ACHN (cell line): ENCODE results near the gene ATP6V0A1.
"Not testable (repeated sequence)": the region's sequence is repeated elsewhere in the genome, so short reads cannot be mapped to it uniquely, and the experiment has no call there.

Experiments
- DNase-seq: peaks from one replicate; pipeline ENCODE4 v3.0.0-alpha.2; 2015
- in situ Hi-C: cut with HindIII; loops from 2 replicates; pipeline ENCODE4 v1.10.0; 2017; ENCODE audit warnings: low sequenced_read_pairs, low pct_ligation_motif_present, low pct_unique_long_range_greater_than_20kb

The ATP6V0A1 gene

DNA sequence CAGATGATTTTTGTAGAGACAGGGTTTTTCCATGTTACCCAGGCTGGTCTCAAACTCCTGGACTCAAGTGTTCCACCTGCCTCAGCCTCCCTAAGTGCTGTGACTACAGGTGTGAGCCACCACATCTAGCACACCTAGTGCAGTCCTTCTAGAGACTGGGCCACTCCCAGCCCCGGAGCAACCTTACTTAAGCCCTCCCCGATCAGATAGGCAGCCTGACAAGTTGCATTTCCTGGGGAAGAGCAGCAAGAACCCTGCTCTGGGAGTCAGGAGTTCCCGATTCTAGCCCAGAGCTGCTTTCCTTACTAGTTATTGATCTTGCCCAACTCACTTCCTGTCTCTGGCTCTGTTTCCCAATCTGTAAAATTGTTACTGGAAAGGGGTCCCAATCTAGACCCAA is 70.4 kb downstream of the ATP6V0A1 start:
- in situ Hi-C loops: loop anchor here (10.0 kb wide), 1 partner anchor 214 kb away; no protein-coding TSS in a partner anchor

DNA sequence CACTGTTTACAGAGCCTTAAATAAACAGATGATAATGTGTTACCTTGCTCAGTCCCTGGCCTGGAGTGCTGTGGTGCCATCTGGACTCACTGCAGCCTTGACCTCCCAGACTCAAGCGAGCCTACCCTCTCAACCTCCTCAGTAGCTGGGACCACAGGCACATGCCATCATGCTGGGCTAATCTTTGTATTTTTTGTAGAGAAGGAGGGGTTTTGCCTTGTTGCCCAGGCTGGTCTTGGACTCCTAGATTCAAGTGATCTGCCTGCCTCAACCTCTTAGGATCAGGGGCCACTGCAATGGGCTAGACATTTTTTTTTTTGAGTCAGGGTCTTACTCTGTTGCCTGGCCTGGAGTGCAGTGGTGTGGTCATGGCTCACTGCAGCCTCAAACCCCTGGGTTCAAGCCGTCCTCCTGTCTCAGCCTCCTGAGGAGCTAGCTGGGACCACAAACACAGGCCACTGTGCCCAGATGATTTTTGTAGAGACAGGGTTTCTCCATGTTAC is 72.3 kb downstream of the ATP6V0A1 start:
- no peak for DNase-seq
- in situ Hi-C loops: no loop called here

More for the DNA sequence above, 70.4 kb downstream of the ATP6V0A1 start:
- no peak for DNase-seq

DNA sequence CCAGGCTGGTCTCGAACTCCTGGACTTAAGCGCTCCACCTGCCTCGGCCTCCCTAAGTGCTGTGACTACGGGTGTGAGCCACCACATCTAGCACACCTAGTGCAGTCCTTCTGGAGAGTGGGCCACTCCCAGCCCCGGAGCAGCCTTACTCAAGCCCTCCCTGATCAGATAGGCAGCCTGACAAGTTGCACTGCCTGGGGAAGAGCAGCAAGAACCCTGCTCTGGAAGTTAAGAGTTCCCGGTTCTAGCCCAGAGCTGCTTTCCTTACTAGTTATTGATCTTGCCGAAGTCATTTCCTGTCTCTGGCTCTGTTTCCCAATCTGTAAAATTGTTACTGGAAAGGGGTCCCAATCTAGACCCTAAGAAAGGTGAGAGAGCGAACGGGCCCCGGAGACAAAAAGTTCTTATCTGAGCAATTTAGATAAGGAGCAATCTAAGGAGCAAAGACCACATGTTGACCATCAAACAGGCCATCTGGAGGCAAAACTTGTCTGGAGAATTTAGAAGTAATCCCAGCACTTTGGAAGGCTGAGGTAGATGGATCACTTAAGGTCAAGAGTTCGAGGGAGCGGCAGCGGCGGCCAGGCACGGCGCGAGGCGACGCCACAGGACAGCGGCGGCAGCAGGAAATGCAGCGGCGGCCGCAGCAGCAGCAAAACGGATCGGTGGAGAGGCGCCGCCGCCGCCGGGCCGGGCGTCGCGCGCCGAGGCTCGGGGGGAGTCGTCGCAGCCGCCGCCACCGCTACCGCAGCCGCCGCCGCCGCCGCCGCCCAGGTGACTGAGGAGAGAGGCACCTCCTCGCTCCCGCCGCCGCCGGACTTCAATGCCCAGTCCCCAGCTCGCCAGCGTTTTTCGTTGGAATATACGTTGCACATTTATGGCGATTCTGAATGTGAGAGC is 73.0 kb downstream of the ATP6V0A1 start:
- in situ Hi-C loops: no loop called here
- DNase-seq: peak; percentile 67

DNA sequence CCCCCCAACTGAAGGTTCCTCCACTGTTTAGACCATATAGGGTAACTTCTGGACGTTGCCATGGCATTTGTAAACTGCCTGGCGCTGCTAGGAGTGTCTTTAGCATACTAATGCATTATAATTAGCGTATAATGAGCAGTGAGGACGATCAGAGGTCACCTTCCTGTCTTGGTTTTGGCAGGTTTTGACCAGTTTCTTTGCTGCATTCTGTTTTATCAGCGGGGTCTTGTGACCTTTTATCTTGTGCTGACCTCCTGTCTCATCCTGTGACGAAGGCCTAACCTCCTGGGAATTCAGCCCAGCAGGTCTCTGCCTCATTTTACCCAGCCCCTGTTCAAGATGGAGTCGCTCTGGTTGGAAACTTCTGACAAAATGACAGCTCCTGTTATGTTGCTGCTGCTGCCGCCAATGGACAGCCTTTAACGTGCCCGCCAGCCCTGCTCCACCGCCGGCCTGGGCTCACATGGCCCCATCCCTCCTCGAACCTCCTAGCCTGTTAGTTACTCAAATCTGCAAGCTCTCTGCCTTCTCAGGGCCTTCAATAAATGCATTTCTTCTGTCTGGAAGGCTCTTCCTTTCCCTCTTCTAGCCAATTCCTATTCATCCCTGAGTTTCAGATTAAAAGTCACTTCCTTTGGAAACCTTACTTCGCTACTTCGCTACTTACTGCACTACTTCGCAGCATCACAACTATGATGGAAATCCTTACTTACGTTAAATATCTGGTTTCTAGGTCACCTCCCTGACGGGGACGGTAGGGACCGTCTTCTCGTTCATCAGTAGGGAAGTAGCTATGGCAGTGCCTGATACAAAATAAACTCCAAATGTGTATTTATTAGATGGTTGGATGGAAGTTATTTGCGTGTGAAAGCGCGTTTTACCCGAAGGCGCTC is 76.7 kb downstream of the ATP6V0A1 start:
- in situ Hi-C loops: no loop called here
- no peak for DNase-seq

DNA sequence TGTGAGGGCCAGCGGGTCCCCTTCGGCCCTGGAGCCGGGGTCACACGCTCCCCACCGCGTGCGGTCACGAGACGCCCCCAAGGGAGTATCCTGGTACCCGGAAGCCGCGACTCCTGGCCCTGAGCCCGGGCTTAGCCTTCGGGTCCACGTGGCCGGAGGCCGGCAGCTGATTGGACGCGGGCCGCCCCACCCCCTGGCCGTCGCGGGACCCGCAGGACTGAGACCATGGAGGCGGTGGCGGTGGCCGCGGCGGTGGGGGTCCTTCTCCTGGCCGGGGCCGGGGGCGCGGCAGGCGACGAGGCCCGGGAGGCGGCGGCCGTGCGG is 77.3 kb downstream of the ATP6V0A1 start, which contains the start of gene NAGLU:
Gene NAGLU (plus strand): TSS at position 194 of the 324 bp plus-strand sequence. CDS start 32 bp downstream, at position 226.
- in situ Hi-C loops: no loop called here
- peak; percentile 91 for DNase-seq

DNA sequence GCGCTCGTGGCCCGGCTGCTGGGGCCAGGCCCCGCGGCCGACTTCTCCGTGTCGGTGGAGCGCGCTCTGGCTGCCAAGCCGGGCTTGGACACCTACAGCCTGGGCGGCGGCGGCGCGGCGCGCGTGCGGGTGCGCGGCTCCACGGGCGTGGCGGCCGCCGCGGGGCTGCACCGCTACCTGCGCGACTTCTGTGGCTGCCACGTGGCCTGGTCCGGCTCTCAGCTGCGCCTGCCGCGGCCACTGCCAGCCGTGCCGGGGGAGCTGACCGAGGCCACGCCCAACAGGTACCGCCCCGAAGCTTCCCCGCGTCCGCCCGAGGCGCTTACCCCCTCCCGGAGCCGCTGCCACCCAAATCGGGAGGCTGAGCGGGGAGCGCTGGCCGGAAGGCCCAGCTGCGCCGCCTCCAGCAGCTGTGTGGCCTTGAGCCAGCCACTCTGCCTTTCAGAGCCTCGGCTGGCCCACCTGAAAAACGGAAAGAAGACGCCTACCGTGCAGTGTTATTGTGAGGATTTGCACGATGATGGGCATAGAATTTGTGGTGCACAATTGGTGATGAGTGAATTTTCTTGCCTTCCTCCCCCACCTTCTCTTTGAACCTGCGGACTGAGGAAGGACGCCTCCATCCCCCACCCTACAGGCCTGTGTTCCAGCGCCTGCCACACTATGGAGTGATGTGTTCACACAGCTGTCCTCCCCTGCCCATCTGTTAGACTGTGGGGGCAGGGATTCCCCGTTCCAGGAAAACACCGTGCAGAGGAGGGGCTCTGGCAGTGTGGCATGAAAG is 77.9 kb downstream of the ATP6V0A1 start:
- in situ Hi-C loops: no loop called here
- peak; percentile 83 for DNase-seq

DNA sequence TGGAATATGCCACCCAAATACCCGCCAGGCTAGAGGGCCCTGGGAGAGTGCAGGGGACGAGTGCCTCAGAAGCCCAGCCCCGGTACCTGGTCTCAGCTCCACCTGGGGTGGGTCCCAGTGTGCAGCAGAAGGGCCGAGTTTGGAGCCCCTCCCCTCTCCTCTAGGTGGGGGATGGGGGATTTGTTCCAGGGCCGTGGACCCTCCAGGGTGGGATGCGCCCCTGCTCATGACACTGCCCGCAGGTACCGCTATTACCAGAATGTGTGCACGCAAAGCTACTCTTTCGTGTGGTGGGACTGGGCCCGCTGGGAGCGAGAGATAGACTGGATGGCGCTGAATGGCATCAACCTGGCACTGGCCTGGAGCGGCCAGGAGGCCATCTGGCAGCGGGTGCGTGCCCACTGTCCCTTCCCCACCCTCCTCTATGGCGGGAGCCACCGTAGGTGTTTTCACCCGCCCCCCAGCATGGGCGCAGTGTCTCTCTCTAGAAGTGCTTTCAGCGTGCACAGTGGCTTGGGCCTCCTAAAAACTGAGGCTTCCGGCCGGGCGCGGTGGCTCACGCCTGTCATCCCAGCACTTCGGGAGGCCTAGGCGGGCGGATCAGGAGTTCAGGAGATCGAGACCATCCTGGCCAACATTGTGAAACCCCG is 78.6 kb downstream of the ATP6V0A1 start:
- DNase-seq: no peak
- in situ Hi-C loops: no loop called here

DNA sequence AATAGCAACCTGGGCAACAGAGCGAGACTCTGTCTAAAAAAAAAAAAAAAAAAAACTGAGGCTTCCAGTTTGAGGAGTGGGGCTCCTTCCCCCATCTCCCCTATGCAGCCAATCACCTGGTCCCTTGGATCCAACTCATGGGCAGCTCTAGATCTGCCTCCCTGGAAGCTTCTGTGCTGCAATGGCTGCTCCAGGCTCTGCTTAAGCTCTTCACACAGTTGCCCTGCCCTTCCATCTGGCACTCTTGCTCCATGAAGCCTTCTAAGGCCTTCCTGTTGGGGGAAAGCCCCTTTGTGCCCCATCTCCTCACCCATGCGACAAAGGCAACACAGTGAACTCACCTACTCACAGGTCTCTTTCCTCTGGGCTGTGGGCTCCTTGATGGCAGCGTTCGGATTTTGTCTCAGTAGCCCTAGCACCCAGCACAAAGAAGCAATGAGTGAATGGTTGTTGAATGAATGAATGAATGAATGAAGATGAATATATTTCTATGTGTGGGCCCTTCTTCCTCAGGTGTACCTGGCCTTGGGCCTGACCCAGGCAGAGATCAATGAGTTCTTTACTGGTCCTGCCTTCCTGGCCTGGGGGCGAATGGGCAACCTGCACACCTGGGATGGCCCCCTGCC is 79.3 kb downstream of the ATP6V0A1 start:
- in situ Hi-C loops: no loop called here
- DNase-seq: no peak

DNA sequence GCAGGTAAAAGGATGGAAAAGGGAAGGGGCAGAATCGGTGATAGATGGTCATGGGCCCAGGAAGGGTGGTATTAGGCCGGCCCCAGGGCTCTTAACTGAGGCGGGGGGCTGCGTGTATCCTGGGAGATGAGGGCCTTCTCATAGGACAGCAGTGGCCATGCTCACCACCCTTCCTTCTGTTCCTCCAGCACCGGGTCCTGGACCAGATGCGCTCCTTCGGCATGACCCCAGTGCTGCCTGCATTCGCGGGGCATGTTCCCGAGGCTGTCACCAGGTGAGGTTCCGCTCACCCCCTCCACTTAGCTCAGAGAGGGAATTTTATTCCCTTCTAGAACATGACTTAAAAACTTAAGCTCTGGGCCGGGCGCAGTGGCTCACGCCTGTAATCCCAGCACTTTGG is 79.8 kb downstream of the ATP6V0A1 start:
- in situ Hi-C loops: no loop called here
- DNase-seq: no peak

DNA sequence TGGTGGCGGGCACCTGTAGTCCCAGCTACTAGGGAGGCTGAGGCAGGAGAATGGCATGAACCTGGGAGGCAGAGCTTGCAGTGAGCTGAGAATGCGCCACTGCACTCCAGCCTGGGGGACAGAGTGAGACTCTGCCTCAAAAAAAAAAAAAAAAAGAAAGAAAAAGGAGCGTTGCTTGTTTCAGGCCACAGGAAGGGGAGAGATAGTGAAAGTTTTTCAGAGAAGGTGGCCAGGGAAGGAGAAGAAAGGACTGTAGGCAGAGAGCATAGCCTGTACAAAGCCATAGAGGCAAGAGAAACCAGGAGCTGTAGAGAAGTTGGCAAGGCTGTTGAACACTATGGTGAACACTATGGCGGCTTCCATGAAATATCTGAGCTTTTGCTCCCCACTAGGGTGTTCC is 81.9 kb downstream of the ATP6V0A1 start:
- in situ Hi-C loops, DNase-seq: not testable (repeated sequence)

DNA sequence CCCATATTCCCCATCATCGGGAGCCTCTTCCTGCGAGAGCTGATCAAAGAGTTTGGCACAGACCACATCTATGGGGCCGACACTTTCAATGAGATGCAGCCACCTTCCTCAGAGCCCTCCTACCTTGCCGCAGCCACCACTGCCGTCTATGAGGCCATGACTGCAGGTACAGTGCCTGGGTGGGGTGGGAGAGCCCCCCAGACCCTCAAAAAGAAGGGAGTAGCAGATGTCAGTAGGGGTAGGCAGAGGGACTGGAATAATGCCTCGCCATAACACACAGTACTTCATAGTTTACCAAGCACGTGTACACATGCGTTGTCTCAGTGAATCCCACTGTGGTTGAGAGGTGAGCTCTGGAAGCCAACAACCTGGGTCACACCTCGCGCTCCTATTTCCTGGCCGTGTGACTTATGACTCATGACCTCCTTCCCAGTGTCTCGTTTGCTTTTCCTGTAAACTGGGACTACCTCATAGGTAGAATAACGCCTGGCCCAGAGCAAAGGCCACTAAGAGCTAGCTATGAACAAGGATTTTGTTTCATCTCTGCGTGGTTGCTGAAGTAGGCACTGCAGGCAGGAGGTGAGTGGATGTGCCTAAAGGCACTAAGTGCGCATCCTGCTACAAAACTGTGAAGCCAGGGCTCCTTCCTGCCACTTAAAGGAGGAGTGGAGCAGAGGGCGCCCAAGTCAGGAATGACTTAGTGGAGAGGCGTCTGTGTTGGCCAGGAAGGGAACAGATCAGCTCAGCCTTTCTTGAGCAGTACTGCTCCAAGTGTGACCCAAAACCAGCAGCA is 82.6 kb downstream of the ATP6V0A1 start:
- no peak for DNase-seq
- in situ Hi-C loops: no loop called here

DNA sequence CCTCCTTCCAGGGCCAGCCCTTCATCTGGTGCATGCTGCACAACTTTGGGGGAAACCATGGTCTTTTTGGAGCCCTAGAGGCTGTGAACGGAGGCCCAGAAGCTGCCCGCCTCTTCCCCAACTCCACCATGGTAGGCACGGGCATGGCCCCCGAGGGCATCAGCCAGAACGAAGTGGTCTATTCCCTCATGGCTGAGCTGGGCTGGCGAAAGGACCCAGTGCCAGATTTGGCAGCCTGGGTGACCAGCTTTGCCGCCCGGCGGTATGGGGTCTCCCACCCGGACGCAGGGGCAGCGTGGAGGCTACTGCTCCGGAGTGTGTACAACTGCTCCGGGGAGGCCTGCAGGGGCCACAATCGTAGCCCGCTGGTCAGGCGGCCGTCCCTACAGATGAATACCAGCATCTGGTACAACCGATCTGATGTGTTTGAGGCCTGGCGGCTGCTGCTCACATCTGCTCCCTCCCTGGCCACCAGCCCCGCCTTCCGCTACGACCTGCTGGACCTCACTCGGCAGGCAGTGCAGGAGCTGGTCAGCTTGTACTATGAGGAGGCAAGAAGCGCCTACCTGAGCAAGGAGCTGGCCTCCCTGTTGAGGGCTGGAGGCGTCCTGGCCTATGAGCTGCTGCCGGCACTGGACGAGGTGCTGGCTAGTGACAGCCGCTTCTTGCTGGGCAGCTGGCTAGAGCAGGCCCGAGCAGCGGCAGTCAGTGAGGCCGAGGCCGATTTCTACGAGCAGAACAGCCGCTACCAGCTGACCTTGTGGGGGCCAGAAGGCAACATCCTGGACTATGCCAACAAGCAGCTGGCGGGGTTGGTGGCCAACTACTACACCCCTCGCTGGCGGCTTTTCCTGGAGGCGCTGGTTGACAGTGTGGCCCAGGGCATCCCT is 84.8 kb downstream of the ATP6V0A1 start:
- in situ Hi-C loops: no loop called here
- no peak for DNase-seq

DNA sequence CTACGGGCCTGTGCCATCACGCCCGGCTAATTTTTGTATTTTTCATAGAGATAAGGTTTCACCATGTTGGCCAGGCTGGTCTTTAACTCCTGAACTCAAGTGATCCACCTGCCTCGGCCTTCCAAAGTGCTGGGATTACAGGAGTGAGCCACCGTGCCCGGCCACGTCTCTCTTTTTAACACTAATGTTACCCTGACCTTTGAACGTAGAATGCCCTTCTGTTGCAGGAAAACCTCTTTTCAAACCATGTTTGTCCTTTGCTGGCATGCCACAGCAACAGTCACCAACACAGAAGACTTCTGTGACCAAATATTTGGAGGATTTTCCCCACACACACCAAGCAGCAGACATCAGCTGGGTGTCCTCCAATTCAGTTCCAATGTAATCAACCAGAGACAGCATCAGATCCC is 86.2 kb downstream of the ATP6V0A1 start:
- in situ Hi-C loops: no loop called here
- DNase-seq: no peak

DNA sequence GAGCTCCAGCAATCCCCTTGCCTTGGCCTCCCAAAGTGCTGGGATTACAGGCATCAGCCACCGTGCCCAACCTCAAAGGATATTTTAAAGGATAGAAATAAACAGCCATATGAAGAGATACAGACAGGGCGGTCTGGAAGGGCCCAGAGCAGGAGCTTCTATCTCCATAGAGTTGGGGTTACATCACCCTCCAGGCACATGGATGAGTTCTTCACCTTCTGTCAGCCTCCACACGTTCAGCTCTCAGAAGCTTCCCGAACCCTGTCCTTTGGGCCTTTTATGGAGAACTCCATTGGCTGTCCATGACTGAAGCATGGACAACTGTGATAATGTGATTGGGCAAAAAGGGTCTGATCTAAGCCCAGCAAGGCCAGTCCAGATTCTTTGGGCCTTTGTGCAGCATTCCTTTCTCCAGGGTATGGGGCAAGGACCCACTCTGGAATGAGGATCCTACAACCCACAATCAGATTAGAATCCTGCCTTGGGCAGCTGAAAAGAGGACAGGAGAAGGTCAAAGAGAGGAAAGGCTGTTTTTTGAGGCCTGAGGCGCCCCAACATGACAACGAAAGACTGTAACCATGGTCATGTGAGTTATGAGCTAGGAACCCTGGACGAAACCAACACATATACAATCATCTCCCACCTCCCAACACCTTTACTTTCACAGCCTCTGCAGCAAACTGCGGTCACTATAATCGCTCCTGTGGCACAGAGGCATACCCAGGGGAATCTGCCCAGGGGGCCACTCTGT is 87.3 kb downstream of the ATP6V0A1 start:
- not testable (repeated sequence) for DNase-seq

DNA sequence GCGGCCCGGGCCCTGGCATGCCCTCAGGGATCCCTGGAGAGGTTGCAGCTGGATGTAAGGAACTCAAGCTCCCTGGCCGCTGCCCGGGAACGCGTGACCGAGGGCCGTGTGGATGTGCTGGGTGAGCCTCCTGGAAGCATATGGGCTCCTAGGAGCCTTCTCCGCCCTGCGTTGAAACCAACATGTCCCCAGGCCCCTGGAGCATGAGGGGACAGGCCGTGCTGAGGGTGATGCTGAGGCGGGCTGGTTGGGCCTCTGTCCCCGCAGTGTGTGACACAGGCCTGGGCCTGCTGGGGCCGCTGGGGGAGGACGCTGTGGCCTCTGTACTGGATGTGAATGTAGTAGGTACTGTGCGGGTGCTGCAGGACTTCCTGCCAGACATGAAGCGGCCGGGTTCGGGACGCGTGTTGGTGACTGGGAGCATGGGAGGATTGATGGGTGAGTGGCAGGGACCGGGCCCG is 88.4 kb downstream of the ATP6V0A1 start:
- in situ Hi-C loops: no loop called here
- no peak for DNase-seq

More for the DNA sequence above, 87.3 kb downstream of the ATP6V0A1 start:
- in situ Hi-C loops: not testable (repeated sequence)
